GM18909 (cell line): ENCODE data around the gene UTS2R.
"Not testable (repeated sequence)": the region's sequence is repeated elsewhere in the genome, so short reads cannot be mapped to it uniquely, and the experiment has no call there.

ENCODE experiments used
- ATAC-seq: cut with Tn5 transposase; IDR thresholded peaks from one replicate; pipeline ENCODE4 v1.9.1; 2021; ENCODE audit warnings: mild to moderate bottlenecking; ENCODE audit not compliant: unreplicated experiment, poor library complexity

Gene UTS2R

GRCh38 chr17:82403662-82404660 lies 32.4 kb downstream of the UTS2R start:
- no peak for ATAC-seq

GRCh38 chr17:82405051-82405450 lies 33.5 kb downstream of the UTS2R start:
- no peak for ATAC-seq

GRCh38 chr17:82406131-82406671 lies 34.6 kb downstream of the UTS2R start:
- ATAC-seq = no peak

GRCh38 chr17:82407255-82407654 lies 35.7 kb downstream of the UTS2R start:
- ATAC-seq = no peak

- no peak for ATAC-seq
These were observed 36.8 kb downstream of the UTS2R start for GRCh38 chr17:82408288-82408937.

GRCh38 chr17:82408938-82409318 lies 37.4 kb downstream of the UTS2R start:
- no peak for ATAC-seq

GRCh38 chr17:82410014-82410716 lies 38.6 kb downstream of the UTS2R start:
- no peak for ATAC-seq

GRCh38 chr17:82411396-82412053 lies 40.0 kb downstream of the UTS2R start:
- no peak for ATAC-seq

GRCh38 chr17:82412081-82412480 lies 40.5 kb downstream of the UTS2R start:
- not testable (repeated sequence) for ATAC-seq

GRCh38 chr17:82412535-82413520 lies 41.3 kb downstream of the UTS2R start:
- ATAC-seq = no peak

GRCh38 chr17:82414548-82415281 lies 43.1 kb downstream of the UTS2R start:
- no peak for ATAC-seq

GRCh38 chr17:82415336-82415735 lies 43.8 kb downstream of the UTS2R start:
- no peak for ATAC-seq

GRCh38 chr17:82415786-82416185 lies 44.2 kb downstream of the UTS2R start:
- ATAC-seq = no peak

- no peak for ATAC-seq
These were observed 44.7 kb downstream of the UTS2R start for GRCh38 chr17:82416264-82416663.

GRCh38 chr17:82416771-82417170 lies 45.2 kb downstream of the UTS2R start:
- ATAC-seq = no peak

- peak; percentile 86 for ATAC-seq
These were observed 46.7 kb downstream of the UTS2R start, which contains the start of the genes HEXD and OGFOD3 for GRCh38 chr17:82418001-82418986. TSS of gene HEXD (plus strand) at chr17:82418347. CDS start at chr17:82419800, 1,453 bp downstream. TSS of gene OGFOD3 (minus strand) at chr17:82418586. CDS start at chr17:82418485, 101 bp downstream.

GRCh38 chr17:82419540-82419939 lies 48.0 kb downstream of the UTS2R start:
- ATAC-seq = no peak
